ENCODE data around the gene GRID2. TPM values are rescaled to one million over a fixed set of nuclear protein-coding genes. Genes with fewer than 3 reads are reported as not detected.

Gene GRID2
- total RNA-seq, 1 donor from 2014 or later: not detected

DNA sequence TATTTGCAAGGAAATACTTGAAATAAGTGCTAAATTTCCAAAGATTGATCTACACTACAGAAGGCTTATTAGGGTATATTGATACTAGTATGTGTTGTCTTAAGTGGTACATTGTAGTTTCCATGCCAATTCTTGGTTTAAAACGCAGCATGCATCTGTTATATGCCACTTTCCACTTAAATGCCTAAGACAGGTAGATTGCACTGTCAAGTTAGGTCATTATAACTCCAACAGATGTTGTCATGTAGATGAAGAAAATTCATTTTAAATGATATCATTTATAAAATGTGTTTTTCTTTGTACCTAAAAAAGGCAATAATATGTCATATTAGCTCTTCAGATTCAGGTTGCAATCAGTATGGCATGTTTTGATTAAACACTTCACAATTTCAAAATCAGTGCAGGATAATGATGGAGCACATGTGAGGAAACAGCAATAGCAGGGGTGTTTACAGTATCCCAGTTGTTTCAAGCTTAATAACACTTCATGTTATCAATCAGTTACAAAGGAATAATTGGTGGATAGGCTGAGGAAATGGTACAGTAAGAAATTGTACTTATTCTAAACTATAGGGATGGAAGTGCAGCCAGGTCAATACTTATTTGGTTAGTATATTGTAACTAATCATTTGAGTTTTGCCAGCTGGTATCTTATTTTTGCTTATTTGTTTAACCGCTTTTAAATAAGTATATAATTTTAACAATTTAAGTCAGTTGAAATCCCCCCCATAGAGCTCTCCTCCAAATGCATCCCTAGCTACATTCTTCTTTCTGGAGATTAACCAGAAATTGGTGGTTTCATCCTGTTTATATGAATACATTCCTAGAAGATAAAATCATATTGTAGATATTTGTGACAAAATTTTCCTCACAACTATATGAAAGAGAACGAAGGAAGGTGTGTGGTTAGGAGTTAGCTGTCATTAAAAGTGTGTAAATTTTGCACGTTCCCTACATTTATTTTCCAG, 1070.4 kb downstream of the GRID2 start:
- H3K27ac Mint-ChIP-seq: no peak overlapping the region
- H3K36me3 Mint-ChIP-seq (ENCODE audit: low read depth): no peaks in the 10 kb centered on the region
- no peaks in the 10 kb centered on the region for H3K27me3 Mint-ChIP-seq (ENCODE audit: low read depth)
- intact Hi-C loops (cut with micrococcal nuclease): no loop called here
- H3K4me1 Mint-ChIP-seq (ENCODE audit: low read depth): no peaks in the 10 kb centered on the region
- no peak overlapping the region for H3K4me3 Mint-ChIP-seq (ENCODE audit: low read depth)
- H3K9me3 Mint-ChIP-seq: peaks cover 1% of the 10 kb centered on the region
- DNase-seq (ENCODE audit: low spot score): no peak

DNA sequence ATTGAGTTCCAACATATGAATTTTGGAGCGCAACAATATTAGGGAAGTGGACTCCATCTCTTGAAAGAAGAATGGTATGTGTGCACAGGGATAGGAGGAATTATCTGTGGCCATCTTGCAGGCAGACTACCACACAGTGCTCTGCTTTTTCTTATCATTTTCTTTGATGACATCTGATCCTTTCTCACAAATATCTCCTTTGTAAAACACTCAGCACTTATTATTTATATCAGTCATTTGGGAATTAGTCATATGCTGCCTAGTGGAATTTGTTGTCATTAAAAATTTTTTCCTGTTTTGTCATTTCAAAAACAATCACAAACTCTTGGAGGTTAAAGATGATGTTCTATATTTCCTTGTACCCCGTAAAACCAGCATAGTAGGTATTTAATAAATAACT, 1080.5 kb downstream of the GRID2 start:
- no peaks in the 10 kb centered on the region for H3K9me3 Mint-ChIP-seq
- no peak overlapping the region for H3K27ac Mint-ChIP-seq
- intact Hi-C loops (cut with micrococcal nuclease): no loop called here
- H3K36me3 Mint-ChIP-seq (ENCODE audit: low read depth): no peaks in the 10 kb centered on the region
- H3K4me1 Mint-ChIP-seq (ENCODE audit: low read depth): no peaks in the 10 kb centered on the region
- DNase-seq (ENCODE audit: low spot score): no peak
- H3K4me3 Mint-ChIP-seq (ENCODE audit: low read depth): no peak overlapping the region
- H3K27me3 Mint-ChIP-seq (ENCODE audit: low read depth): no peaks in the 10 kb centered on the region

DNA sequence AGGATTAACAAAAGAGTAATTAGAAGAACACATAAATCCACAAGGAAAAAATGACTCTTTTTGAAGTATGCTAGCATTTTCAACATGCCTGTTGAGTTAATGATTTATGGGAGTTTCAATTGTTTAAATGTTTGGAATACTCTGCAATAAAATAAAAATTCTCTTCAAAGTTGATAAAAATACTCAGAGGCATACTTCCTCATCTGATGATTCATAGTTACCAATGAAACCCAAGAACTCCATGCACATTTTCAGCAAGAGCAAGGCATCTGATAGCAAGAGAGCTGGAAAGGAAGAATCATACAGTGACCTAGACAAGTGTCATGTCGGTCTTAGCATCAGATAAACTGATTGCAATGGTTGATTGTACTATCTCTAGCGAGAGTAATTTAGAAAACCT, 1081.1 kb downstream of the GRID2 start:
- no peak for DNase-seq (ENCODE audit: low spot score)
- Mint-ChIP-seq H3K27ac (no peak overlapping the region), H3K4me3 (ENCODE audit: low read depth) (no peak overlapping the region), H3K9me3 (no peaks in the 10 kb centered on the region), H3K4me1 (ENCODE audit: low read depth) (no peaks in the 10 kb centered on the region), H3K36me3 (ENCODE audit: low read depth) (no peaks in the 10 kb centered on the region), H3K27me3 (ENCODE audit: low read depth) (no peaks in the 10 kb centered on the region)
- intact Hi-C loops (cut with micrococcal nuclease): no loop called here

DNA sequence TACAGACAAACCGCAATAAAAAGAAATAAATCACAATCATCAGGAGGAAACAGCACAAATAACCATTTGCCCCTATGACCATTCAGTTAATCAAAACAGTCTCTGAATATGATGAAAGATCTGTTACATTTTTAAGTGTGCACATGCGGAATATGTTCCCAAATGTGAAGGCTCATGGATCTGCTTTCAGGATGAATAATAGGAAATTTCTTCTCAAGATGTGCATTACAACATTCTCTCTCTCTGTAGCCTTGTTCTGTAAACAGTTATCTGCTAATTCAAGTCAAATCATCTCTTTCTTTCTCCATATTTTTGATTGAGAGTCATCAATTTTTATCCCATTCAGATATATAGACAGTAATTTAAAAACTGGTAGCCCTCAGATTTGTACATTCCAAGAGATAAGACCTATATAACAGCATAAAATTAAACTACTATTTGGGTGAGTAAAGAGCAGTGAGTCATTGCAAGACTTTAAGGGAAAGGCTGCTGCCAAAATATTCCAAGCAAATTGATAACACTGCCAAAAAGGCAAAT, 1090.8 kb downstream of the GRID2 start:
- DNase-seq (ENCODE audit: low spot score): no peak
- H3K4me3 Mint-ChIP-seq (ENCODE audit: low read depth): no peak overlapping the region
- intact Hi-C loops (cut with micrococcal nuclease): no loop called here
- no peaks in the 10 kb centered on the region for H3K27me3 Mint-ChIP-seq (ENCODE audit: low read depth)
- no peaks in the 10 kb centered on the region for H3K36me3 Mint-ChIP-seq (ENCODE audit: low read depth)
- no peaks in the 10 kb centered on the region for H3K4me1 Mint-ChIP-seq (ENCODE audit: low read depth)
- peaks cover 5% of the 10 kb centered on the region for H3K9me3 Mint-ChIP-seq
- H3K27ac Mint-ChIP-seq: no peak overlapping the region

DNA sequence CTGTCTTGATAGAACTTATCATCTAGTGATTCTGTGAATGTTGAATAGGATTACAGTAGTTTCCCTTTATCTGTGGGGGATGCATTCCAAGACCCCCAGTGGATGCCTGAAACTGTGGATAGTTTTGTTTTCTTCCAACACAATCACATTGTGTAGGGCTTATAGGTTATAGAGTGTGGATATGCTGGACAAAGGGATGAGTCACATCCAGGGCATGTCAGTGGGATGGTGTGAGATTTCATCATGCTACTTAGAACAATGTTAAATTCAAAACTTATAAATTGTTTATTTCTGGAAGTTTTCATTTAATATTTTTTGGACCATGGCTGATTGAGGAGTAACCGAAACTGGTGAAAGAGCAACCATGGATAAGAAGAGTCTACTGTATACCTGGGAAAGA, 1092.5 kb downstream of the GRID2 start:
- intact Hi-C loops (cut with micrococcal nuclease): no loop called here
- Mint-ChIP-seq H3K36me3 (ENCODE audit: low read depth) (no peaks in the 10 kb centered on the region), H3K4me1 (ENCODE audit: low read depth) (no peaks in the 10 kb centered on the region), H3K4me3 (ENCODE audit: low read depth) (no peak overlapping the region), H3K27me3 (ENCODE audit: low read depth) (no peaks in the 10 kb centered on the region), H3K27ac (no peak overlapping the region), H3K9me3 (peaks cover 5% of the 10 kb centered on the region)
- DNase-seq (ENCODE audit: low spot score): no peak

DNA sequence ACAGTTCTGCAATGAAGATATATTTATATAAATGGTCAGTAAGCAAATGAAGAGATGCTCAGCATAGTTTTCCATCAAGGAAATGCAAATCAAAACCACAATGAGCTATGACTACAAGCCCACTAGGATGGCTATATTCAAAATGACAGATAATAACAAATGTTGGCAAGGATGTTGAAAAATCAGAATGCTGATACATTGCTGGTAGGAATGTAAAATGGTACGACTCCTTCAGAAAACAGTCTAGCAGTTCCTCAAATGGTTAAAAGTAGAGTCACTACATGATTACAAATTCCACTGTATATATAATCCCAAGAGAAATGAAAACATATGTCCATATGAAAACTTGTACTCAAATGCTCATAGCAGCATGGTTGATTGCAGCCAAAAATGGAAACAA, 1099.8 kb downstream of the GRID2 start:
- no peak overlapping the region for H3K27ac Mint-ChIP-seq
- intact Hi-C loops (cut with micrococcal nuclease): no loop called here
- no peaks in the 10 kb centered on the region for H3K36me3 Mint-ChIP-seq (ENCODE audit: low read depth)
- H3K4me1 Mint-ChIP-seq (ENCODE audit: low read depth): no peaks in the 10 kb centered on the region
- no peaks in the 10 kb centered on the region for H3K27me3 Mint-ChIP-seq (ENCODE audit: low read depth)
- peaks cover 5% of the 10 kb centered on the region for H3K9me3 Mint-ChIP-seq
- no peak overlapping the region for H3K4me3 Mint-ChIP-seq (ENCODE audit: low read depth)
- no peak for DNase-seq (ENCODE audit: low spot score)

DNA sequence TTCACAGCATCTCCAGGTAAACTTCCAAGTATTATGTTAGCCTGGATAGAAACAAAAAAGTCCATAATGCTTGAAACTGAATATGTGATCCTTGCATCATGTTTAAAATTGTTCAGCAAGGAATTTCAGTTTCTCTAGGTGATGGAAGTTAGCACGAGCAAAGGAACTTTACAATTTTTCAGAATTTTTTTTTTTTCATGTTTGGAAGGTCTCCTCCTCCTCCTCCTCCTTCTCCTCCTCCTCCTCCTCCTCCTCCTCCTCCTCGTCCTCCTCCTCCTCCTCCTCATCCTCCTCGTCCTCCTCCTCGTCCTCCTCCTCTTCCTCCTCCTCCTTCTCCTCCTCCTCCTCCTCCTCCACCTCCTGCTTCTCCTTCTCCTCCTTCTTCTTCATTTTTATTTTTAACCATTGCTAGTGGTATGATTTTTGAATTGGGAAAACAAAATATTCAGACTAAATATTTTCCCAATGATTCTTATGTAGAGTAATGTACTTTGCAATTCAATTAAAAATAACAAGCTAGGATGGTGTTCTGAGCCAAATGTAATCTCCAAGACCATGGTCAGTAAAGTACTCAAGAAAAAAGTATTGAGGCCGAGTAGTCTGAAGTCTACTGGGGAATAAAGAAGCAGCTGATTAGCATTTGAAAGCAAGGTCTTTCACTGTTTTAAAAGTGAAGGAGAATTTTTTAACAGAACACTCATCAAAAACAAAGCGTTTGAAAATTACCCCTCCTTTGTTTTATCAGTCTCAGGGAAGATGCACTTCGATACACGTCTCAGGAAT, 1103.9 kb downstream of the GRID2 start:
- no peaks in the 10 kb centered on the region for H3K36me3 Mint-ChIP-seq (ENCODE audit: low read depth)
- intact Hi-C loops (cut with micrococcal nuclease): no loop called here
- H3K27ac Mint-ChIP-seq: no peak overlapping the region
- no peak for DNase-seq (ENCODE audit: low spot score)
- H3K27me3 Mint-ChIP-seq (ENCODE audit: low read depth): no peaks in the 10 kb centered on the region
- H3K9me3 Mint-ChIP-seq: no peaks in the 10 kb centered on the region
- no peaks in the 10 kb centered on the region for H3K4me1 Mint-ChIP-seq (ENCODE audit: low read depth)
- H3K4me3 Mint-ChIP-seq (ENCODE audit: low read depth): no peak overlapping the region

DNA sequence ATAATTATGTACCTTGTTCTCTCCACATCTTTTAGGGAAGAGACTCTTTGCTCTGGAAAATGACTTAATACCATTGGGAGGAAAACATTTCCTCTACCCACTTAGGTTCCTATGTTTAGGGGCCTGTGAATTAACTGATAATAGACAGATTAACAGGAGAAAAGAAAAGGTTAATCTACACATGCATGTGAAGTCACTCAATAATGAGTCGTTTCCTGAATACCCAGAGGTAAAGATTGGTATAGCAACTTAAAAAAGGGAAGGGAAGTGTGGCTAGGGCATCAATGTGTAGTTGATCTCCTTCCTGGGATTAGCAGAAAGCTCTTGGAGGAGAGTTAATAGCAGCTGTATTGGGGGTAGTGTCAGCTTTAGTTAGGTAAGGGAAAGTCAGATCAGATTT, 1105.3 kb downstream of the GRID2 start:
- no peak overlapping the region for H3K4me3 Mint-ChIP-seq (ENCODE audit: low read depth)
- no peaks in the 10 kb centered on the region for H3K4me1 Mint-ChIP-seq (ENCODE audit: low read depth)
- H3K9me3 Mint-ChIP-seq: no peaks in the 10 kb centered on the region
- H3K27me3 Mint-ChIP-seq (ENCODE audit: low read depth): no peaks in the 10 kb centered on the region
- no peaks in the 10 kb centered on the region for H3K36me3 Mint-ChIP-seq (ENCODE audit: low read depth)
- intact Hi-C loops (cut with micrococcal nuclease): no loop called here
- DNase-seq (ENCODE audit: low spot score): no peak
- H3K27ac Mint-ChIP-seq: no peak overlapping the region

DNA sequence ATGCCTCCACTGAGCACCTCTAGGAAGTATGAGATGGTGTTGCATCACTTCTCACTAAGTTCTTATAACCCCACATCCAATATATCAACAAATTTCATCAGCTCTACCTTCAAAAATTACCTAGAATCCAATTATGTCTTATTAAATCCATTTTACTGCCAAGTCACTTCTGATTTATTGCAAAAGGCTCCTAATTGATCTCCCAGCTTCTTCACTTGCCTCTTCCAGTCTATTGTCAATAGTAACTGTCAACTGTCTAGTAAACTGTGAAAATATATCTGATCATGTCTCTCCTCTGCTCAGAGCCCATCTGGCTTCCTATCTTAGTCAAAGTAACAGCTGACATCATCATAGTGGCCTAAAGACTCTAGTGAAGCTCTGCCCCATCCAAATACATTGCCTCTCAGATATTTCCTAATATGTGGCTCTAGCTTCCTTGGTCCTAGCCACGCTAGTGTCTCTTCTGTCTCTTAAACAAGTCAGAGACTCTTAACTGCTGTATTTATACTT, 1110.3 kb downstream of the GRID2 start:
- no peak overlapping the region for H3K27ac Mint-ChIP-seq
- no peak overlapping the region for H3K4me3 Mint-ChIP-seq (ENCODE audit: low read depth)
- no peak for DNase-seq (ENCODE audit: low spot score)
- H3K9me3 Mint-ChIP-seq: no peaks in the 10 kb centered on the region
- H3K36me3 Mint-ChIP-seq (ENCODE audit: low read depth): no peaks in the 10 kb centered on the region
- no peaks in the 10 kb centered on the region for H3K27me3 Mint-ChIP-seq (ENCODE audit: low read depth)
- no peaks in the 10 kb centered on the region for H3K4me1 Mint-ChIP-seq (ENCODE audit: low read depth)
- intact Hi-C loops (cut with micrococcal nuclease): no loop called here

DNA sequence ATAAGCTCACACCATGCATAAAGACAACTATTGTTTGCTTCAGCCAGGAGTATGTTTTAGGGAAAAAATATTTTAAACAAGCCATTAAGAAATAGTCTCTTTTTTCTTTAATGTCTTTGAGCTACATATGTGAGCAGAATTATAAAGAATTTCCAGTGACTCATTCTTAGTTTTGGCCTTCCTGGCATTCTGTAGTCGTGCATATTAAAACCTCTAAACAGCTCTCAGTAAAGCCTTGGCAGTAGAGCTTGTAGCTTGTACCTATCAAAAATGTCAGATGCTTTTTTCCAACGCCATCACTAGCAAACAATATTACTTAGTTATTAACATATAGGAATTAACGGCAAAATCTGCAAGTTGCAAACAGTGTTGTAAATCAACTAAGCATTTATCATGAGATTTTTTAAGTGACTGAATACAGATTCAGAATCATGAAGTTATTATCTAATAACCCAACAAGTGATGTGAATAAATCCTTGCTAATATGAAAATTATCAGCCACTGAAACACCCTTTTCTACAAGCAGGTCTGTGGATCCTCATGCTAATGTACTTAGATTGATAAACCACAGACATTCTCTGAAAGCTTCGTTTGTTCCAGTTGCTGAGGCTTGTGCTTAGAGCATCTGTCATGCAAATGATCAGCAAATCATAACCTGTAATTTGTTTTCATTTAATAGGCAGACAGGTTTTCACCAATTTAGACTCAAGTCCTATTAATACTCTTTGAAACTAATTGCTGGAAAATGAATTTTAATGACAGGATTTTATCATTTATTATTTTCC, 1112.8 kb downstream of the GRID2 start:
- no peaks in the 10 kb centered on the region for H3K4me1 Mint-ChIP-seq (ENCODE audit: low read depth)
- no peak overlapping the region for H3K27ac Mint-ChIP-seq

DNA sequence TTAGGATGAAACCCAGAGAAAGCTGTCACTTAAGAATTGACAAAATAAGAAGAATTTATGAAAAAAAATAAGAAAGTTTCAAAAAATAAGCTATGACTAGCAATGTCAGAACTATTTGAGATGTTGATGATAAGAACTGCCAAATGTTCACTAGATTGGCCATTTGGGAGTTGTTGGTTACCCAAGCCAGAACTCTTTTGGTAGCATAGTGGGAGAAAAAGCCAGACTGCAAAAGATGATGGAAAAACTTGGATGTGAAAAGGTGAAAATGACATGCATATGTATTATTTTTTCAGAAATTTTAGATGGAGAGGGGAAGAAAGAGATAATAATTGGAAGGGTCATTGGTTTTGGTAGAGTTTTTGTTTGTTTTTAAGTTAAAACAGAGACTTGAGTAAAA, 1127.6 kb downstream of the GRID2 start:
- Mint-ChIP-seq H3K27ac (no peak overlapping the region), H3K4me1 (ENCODE audit: low read depth) (no peaks in the 10 kb centered on the region), H3K36me3 (ENCODE audit: low read depth) (no peaks in the 10 kb centered on the region), H3K9me3 (no peaks in the 10 kb centered on the region), H3K4me3 (ENCODE audit: low read depth) (no peak overlapping the region), H3K27me3 (ENCODE audit: low read depth) (no peaks in the 10 kb centered on the region)
- DNase-seq (ENCODE audit: low spot score): no peak
- intact Hi-C loops (cut with micrococcal nuclease): no loop called here

More for the DNA sequence above, 1112.8 kb downstream of the GRID2 start:
- H3K9me3 Mint-ChIP-seq: no peaks in the 10 kb centered on the region
- intact Hi-C loops (cut with micrococcal nuclease): no loop called here
- no peak for DNase-seq (ENCODE audit: low spot score)
- H3K27me3 Mint-ChIP-seq (ENCODE audit: low read depth): no peaks in the 10 kb centered on the region
- H3K36me3 Mint-ChIP-seq (ENCODE audit: low read depth): no peaks in the 10 kb centered on the region
- no peak overlapping the region for H3K4me3 Mint-ChIP-seq (ENCODE audit: low read depth)

DNA sequence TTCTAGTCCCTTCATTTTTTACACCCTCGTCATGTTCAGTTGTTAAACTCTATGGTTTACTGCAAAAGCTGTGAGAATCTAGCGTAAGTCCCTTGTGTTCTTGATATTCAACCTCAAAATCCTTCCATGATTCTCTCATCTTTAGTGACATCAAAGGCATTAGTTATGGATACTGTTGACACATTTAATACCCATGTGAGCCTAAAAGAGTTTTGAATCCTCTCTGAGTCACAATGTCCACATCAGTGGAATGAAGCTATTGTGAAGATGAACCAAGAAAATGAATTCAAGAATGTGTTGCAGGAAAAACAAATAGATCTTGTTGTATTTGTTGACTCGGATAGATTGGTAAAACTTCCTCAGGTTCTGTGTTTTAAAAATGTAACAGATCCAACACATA, 1130.1 kb downstream of the GRID2 start:
- Mint-ChIP-seq H3K27ac (no peak overlapping the region), H3K4me3 (ENCODE audit: low read depth) (no peak overlapping the region), H3K36me3 (ENCODE audit: low read depth) (no peaks in the 10 kb centered on the region), H3K4me1 (ENCODE audit: low read depth) (no peaks in the 10 kb centered on the region), H3K27me3 (ENCODE audit: low read depth) (no peaks in the 10 kb centered on the region), H3K9me3 (peaks cover 7% of the 10 kb centered on the region)
- DNase-seq (ENCODE audit: low spot score): no peak
- intact Hi-C loops (cut with micrococcal nuclease): no loop called here

Measured in activated T-helper 2 cell treated with anti-CD3 and anti-CD28 coated beads, Interferon-gamma antibody, Interleukin-2, Interleukin-4, amounts not matched to agents 10 μg/mL and 5 μg/mL and 100 μg/mL, durations not matched to agents 14 hours and 24 hours and 36 hours (primary cell).